Ovary (tissue), 3 donors: ENCODE results near the gene SPR.

Source experiments
- CTCF ChIP-seq, 3 donors: fragments of 450-650 bp in 2 of 3; fragments of 200-600 bp in 1 of 3; IDR thresholded peaks; one replicate each; pipeline versions ENCODE4 v1.5.1 to v1.8.0; 2016 to 2022; ENCODE audit warnings: antibody characterized with exemption in 3 of 3, mild to moderate bottlenecking in 1 of 3
- EP300 ChIP-seq: sonication (generic); formaldehyde crosslinking; IDR thresholded peaks from one replicate; pipeline ENCODE4 v1.6.1; 2017; ENCODE audit warnings: antibody characterized with exemption
- POLR2A ChIP-seq: fragments of 450-650 bp; IDR thresholded peaks from one replicate; pipeline ENCODE4 v1.6.1; 2017; ENCODE audit warnings: antibody characterized with exemption, mild to moderate bottlenecking, moderate library complexity
- donor health status: DM: no; HTN: no; CAD: no.

GRCh38 chr2:72851333-72851732 is 35.9 kb upstream of the SPR start:
- TF ChIP-seq CTCF (IDR thresholded peaks at IDR 0.05) (no peak), EP300 (no peak), POLR2A (no peak)
